ENCODE results near the gene CAAP1.

GRCh38 chr9:26802921-26803320, 89.7 kb downstream of the CAAP1 start:
- TF ChIP-seq POLR2A (IDR thresholded peaks at IDR 0.05) (no peak), CTCF (IDR thresholded peaks at IDR 0.05) (no peak), EP300 (IDR thresholded peaks at IDR 0.05) (no peak), POLR2AphosphoS5 (IDR thresholded peaks at IDR 0.05) (no peak)

All from sigmoid colon (tissue), 4 donors.